AG04450 (cell line): ENCODE data around the gene SSTR4. TPM values are rescaled to one million over a fixed set of nuclear protein-coding genes. Genes with fewer than 3 reads are reported as not detected.
A peak's percentile ranks its signal among the peaks of the same experiment; 100 is the strongest.

Experiments used
- CTCF ChIA-PET: fragments of 300-600, 350-600 bp; formaldehyde crosslinking; extraction: SDS; loops from one replicate; lab custom pipeline; 2022; ENCODE audit warnings: antibody characterized with exemption, inconsistent platforms; lab: Charles Lee
- POLR2A ChIA-PET: fragments of 350-600 bp; formaldehyde crosslinking; extraction: SDS; loops from one replicate; lab custom pipeline; 2021; ENCODE audit warnings: antibody characterized with exemption, inconsistent platforms; lab: Yijun Ruan, JAX
- DNase-seq: peaks from one replicate; pipeline ENCODE4 v3.0.0-alpha.2; 2011; ENCODE audit warnings: low read depth, low spot score
- H3K27ac ChIP-seq: one replicate; pipeline ENCODE4 v1.5.1; 2012; ENCODE audit warnings: low read depth, low read length, control low read depth
- H3K27me3 ChIP-seq: one replicate; pipeline ENCODE4 v1.6.0; 2012; ENCODE audit warnings: low read length; ENCODE audit not compliant: control insufficient read depth, insufficient read depth
- H3K4me3 ChIP-seq: 2 replicates; pipeline ENCODE4 v1.5.1; 2011; ENCODE audit warnings: mild to moderate bottlenecking, low read depth, low read length, control low read depth
- H3K9me3 ChIP-seq: 2 replicates; pipeline ENCODE4 v1.5.1; 2012; ENCODE audit warnings: low read length; ENCODE audit not compliant: control insufficient read depth, insufficient read depth
- CTCF ChIP-seq: IDR thresholded peaks from 2 replicates; pipeline ENCODE4 v1.5.1; 2011; ENCODE audit warnings: low read depth, low read length, control low read depth, inconsistent platforms
- polyA plus RNA-seq: library from polyadenylated mRNA; depleted of rRNA; stranded (reverse); fragments of >200 nt; gene quantifications from 2 replicates; pipeline ENCODE4 v1.2.3, GENCODE V29; 2011

The SSTR4 gene
- polyA plus RNA-seq, 1 experiment = not detected

GRCh38 chr20:23047001-23047737 is 12.1 kb downstream of the SSTR4 start:
- no peak for DNase-seq
- peaks cover 9% of the 10 kb centered on the region; the same call in 1 of the 2 replicates for H3K9me3 ChIP-seq
- ChIA-PET CTCF (interaction anchor here (1.0 to 1.5 kb wide), 3 partner anchors 16 to 294 kb away, joined by 3 to 4 read pairs (median 3); no protein-coding TSS in a partner anchor), POLR2A (interaction anchor here (1.2 kb wide), 1 partner anchor 303 kb away, joined by 4 read pairs; the partner anchor contains the start of gene NXT1)
- H3K27me3 ChIP-seq = peaks cover 68% of the 10 kb centered on the region
- no peak for TF ChIP-seq CTCF
- no peak overlapping the region for H3K27ac ChIP-seq
- no peak overlapping the region for H3K4me3 ChIP-seq

- TF ChIP-seq CTCF = no peak
- DNase-seq = no peak
- peaks cover 9% of the 10 kb centered on the region; the same call in 1 of the 2 replicates for H3K9me3 ChIP-seq
- H3K4me3 ChIP-seq = no peak overlapping the region
- ChIA-PET CTCF (interaction anchor here (1.0 to 1.5 kb wide), 2 partner anchors 15 to 293 kb away, joined by 3 to 4 read pairs; no protein-coding TSS in a partner anchor), POLR2A (no interaction called here)
- no peak overlapping the region for H3K27ac ChIP-seq
- H3K27me3 ChIP-seq = peaks cover 67% of the 10 kb centered on the region
Observed at GRCh38 chr20:23047738-23048214, 12.7 kb downstream of the SSTR4 start.

GRCh38 chr20:23048283-23049200 is 13.4 kb downstream of the SSTR4 start:
- peak; percentile 35; the same call in 1 of the 2 replicates for TF ChIP-seq CTCF
- no peak for DNase-seq
- peaks cover 9% of the 10 kb centered on the region; the same call in 1 of the 2 replicates for H3K9me3 ChIP-seq
- no peak overlapping the region for H3K27ac ChIP-seq
- peak overlapping the region; percentile 34 for H3K4me3 ChIP-seq
- peaks cover 63% of the 10 kb centered on the region for H3K27me3 ChIP-seq
- CTCF ChIA-PET = interaction anchor here (2.7 kb wide), 1 partner anchor 187 kb away, joined by 16 read pairs; no protein-coding TSS in a partner anchor
- POLR2A ChIA-PET = no interaction called here

GRCh38 chr20:23049201-23050075 is 14.3 kb downstream of the SSTR4 start, which contains the start of gene THBD:
Gene THBD, minus strand, starts transcription at chr20:23049672. Its CDS starts 168 bp downstream, at chr20:23049504.
- TF ChIP-seq CTCF = no peak
- peaks cover 69% of the 10 kb centered on the region for H3K27me3 ChIP-seq
- DNase-seq = no peak
- H3K27ac ChIP-seq = no peak within 1 kb of the TSS
- H3K9me3 ChIP-seq = peaks cover 9% of the 10 kb centered on the region; the same call in 1 of the 2 replicates
- peak within 1 kb of the TSS; percentile 45 for H3K4me3 ChIP-seq
- ChIA-PET POLR2A (interaction anchor here (1.6 kb wide), 1 partner anchor 300 kb away, joined by 3 read pairs; no protein-coding TSS in a partner anchor), CTCF (interaction anchor here (1.5 to 3.0 kb wide), 8 partner anchors 12 to 358 kb away, joined by 4 to 34 read pairs (median 15); partner anchors contain the start of gene NXT1)
